Measurements from ENCODE around the gene C12orf43.

Gene C12orf43

DNA sequence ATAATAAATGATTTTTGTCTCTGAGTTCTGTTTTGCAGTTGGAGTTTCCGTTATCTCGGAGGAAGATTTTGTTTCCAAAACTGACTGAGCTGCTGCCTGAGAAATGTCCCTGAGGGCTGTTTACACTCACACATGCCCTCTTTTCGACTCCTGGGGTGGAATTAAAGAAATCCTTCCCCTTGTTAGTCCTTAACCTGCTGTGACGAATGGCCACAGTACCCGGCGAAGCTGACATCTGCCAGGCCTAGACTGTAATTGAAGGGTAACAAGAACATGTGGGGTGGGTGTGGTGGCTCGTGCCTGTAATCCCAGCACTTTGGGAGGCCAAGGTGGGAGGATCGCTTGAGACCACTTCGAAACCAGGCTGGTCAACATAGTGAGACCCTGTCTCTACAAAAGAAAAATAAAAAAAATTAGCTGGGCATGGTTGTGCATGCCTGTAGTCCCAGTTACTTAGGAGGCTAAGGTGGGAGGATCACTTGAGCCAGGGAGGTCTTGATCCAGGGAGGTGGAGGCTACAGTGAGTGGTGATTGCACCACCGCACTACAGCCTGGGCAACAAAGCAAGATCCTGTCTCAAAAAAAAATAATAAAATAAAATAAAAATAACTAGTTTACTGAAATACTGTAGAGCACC lies 14.4 kb upstream of the C12orf43 start:
- DNase-seq: no peak

DNA sequence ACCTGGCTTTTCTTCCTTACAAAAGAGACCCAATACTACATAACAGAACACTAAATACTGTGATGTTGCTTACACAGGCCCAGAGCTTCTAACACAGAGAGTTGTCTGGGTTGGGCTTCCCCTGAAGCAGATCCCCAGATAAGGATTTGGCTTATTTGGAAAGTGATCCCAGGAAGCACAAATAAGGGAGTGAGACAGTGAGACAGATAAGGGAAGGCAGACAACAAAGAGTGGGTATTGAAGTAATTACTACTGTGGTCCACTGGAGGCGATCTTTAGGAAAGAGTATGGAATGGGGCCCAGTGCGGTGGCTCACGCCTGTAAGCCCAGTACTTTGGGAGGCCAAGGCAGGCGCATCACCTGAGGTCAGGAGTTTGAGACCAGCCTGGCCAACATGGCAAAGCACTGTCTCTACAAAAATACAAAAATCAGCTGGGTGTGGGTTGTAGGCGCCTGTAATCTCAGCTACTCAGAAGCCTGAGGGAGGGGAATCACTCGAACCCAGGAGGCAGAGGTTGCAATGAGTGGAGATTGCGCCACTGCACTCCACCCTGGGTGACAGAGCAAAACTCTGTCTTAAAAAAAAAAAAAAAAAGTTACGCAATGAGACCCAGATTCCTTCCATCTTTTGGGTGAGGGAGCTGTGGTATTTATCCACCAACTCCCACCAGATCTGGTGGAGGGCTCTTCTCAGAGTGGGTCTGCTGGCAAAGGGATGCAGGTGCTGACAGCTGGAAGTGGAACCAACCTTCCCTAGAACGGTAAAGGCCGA lies 10.2 kb upstream of the C12orf43 start:
- no peak for DNase-seq

DNA sequence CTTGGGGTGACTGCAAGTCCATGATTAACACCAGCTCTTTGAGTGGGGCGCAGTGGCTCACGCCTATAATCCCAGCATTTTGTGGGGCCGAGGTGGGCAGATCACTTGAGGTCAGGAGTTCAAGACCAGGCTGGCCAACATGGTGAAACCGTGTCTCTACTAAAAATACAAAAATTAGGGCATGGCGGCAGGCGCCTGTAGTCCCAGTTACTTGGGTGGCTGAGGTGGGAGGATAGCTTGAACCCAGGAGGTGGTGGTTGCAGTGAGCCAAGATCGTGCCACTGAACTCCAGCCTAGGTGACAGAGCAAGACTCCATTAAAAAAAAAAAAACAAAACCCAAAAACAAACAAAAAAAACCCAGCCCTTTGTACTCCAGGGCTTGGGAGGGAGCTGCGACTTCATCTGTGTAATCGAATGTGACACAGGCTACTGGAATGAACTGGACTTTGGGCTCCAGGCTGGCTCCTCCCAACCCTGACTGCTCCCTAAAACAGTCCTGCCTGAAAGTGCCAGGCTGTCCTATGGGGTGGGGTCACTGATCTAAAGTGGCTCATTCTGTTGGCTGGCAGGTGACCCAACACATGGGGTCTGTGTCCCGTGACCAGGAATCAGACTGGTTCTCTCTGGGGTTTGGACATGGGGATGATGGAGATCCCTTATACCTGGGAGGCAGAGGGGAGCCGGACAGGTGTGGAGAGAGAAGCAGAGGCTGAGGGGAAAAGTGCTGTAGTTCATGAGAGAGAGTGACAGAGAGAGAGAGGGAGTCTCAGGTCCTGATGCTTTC lies 9.3 kb upstream of the C12orf43 start:
- no peak for DNase-seq

DNA sequence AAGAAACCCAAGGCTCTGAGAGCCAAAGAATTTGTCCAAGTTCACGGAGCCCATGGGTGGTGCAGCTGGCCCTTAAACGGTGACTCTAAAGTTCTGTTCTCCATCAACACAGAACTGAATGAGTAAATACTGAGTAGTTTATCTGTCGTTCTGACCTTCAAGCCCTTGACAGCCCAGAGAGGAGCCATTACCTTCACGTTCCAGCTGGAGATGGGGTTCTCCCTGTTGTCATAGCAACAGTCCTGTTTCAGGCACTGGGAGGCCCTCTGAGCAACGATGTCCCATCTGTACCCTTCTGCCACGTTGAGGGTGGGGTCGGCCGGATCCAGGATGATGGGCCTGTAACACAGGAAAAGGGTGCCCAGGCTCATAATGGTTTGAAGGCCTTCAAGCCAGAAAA lies 7.5 kb upstream of the C12orf43 start:
- DNase-seq: no peak

DNA sequence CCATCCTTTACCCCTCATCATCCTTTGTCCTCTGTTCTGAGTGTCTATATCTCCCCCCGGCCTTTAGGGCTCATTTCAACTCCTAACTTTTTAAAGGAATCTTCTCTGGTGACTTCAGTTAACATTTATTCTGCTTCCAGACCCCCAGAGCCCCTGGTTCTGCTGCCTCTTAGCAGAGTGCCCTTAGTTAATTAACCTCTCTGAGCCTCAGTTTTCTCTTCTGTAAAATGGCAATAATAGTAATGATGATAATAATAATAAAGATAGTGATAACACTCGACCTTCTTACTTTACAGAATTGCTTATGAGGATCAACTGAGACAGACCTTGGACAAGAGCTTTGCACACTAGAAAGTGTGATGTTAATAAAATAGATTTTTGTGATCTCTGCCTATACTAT lies 6.4 kb upstream of the C12orf43 start:
- no peak for DNase-seq

DNA sequence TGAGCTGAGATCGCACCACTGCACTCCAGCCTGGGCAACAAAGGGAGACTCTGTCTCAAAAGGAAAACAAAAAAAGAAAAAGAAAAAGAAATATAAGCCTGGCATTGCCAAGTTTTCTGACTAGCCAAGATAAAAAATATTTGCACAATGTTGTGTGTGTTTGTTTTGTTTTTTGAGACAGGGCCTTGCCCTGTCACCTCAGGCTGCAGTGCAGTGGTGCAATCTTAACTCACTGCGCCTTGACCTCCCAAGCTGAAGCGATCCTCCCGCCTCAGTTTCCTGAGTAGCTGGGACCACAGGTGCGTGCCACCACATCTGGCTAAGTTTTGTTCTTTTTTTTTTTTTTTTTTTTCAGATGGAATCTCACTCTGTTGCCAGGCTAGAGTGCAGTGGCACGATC lies 5.5 kb upstream of the C12orf43 start:
- no peak for DNase-seq

DNA sequence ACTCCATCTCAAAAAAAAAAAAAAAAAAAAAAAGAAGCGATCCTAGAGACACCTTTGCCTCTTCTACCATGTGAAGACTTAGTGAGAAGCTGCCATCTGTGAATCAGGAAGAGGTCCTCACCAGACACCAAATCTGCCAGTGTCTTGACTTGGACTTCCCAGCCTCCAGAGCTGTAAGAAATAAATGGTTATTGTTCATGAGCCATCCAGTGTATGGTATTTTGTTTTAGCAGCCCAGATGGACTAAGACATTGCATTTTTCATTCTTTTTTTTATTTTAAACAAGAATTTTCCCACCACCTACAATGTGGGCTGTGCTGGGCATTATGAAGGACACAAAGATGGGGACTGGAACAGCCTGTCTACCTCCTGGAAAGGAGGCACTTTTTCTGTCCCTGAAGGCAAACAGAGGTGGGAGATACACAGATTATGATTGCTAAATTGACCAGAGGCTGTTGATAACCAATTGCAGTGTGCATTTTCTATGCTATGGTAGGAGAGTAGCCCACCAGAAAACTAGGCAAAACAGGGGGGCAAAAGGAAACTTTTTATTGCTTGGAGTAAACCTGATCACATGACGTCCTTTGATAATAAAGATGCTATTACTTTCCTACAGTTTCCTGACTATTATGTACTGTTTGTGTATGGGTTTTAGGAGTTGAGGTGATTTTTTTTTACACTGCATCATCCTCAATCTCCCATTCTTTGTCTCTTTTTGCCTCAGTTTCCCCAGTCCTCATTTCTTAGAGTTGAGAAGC lies 2.8 kb upstream of the C12orf43 start:
- DNase-seq: no peak

DNA sequence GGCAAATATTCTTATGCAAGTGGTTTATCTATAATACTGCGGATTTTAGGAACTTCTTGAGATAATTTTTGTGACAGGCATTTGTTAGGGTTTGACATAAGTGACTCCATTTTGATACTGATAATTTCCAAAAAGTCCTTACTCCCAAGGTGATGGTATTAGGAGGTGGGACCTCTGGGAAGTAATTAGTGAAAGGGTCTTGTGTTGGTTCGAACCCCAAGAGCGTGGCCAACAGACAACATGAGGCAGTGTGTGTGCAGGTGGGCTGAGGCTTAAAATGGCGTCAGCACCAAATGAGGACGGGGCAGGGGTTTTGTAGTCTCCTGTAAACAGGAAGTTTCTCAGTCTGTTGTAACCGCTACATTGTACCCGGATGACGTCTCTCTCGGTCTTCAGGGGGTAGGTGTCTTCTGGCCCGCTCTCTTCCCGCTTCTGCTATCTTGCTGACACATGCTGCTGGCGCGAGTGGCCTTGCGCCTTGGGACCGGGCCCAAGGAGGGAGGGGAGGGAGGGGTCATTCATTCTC lies 1.7 kb upstream of the C12orf43 start:
- no peak for DNase-seq

DNA sequence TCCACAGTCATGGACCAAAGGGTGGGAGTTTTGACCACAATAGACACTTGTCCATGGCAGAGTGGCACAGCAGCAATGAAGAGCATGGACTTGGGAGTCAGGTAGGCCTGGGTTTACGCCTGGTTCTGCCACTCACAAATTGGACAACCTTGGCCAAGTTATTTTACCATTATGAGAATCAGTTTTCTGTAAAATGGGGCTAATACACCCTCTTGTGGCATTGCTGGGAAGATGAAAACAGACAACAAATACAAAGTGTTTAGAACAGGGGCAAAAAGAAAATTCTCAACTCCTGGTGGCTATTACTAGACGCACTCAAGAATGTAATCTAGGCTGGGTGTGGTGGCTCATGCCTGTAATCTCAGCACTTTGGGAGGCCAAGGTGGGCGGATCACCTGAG lies 2.6 kb downstream of the C12orf43 start:
- no peak for DNase-seq

DNA sequence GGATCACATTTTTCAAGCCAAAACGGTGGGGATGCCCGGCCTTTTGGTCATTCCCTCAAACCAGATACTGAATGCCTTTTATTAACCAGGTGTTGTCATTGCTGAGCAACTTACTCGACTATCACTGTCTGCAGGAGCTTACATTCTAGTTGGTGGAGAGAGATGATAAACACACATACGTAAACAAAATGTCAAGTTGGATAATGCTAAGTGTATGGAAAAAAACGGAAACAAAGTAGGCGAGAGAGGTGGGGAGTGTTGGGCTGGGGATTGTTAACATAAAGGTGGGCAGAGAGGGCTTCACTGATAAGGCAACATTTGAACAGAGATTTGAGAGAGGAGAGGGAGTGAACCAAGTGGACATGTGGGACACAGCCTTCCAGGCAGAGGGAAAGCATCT lies 4.5 kb downstream of the C12orf43 start:
- no peak for DNase-seq

DNA sequence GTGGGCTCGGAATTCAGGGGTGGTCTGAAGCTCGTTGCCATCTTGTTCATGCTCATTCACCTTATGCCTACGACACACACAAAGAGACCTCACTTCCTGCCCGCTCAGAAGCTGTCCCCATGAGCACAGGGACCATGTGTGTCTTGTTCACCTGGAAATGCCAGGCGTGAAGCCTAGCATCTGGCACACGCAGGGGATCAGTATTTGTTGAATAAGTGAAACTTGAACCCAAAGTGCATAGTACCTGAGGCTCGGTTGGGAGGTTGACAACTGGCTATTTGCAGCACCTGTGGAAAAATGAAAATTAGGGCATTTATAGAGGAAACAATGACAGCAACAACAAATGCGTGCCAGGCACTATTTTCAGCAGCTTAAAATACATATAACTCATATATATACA lies 5.4 kb downstream of the C12orf43 start:
- no peak for DNase-seq

DNA sequence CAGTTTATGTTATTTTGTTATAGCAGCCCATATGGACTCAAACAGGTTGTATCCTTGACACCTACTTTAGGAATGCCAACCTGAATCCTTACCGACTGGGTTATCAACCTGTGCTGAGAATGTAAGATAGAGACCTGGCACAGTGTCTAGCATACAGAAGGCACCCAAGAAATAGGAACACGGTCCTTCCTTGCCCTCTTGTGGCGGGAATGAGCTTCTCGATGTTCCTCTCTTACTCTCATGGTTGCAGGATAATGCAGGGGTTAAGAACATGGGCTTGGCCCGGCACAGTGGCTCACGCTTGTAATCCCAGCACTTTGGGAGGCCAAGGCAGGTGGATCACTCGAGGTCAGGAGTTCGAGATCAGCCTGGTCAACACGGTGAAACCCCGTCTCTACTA lies 6.5 kb downstream of the C12orf43 start:
- DNase-seq: no peak

DNA sequence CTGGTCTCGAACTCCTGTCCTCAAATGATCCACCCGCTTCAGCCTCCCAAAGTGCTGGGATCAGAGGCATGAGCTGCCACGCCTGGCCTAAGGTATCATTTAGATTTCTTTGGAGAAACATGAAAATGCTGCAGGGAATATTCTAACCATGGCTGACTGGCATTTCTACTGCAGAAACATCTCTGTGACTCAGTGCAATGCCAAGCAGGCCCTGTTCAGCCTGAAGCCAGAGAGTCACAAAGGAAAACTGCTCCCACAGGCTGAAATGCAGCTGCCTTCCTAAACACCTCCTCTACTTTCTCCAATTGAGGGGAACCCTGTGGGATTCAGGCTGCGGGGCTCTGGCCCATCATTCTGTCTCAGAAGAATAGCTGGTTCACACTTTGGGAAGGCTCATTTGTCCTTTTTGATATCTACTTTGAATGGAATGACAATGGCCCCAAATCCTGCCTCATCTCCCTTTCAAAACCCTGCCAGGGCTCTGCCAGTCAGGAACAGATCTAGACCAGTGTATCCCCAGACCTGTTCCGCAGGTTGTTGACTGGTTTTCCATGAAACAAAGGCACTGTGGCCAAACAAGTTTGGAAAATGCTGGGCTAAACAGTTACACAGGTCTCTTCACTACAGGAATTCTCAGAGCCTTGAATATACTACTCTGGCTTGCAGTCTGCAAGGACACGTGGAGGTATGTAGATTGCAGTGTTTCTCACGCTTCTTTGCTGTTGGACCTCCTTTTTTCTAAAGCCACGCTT lies 7.8 kb downstream of the C12orf43 start:
- no peak for DNase-seq

DNA sequence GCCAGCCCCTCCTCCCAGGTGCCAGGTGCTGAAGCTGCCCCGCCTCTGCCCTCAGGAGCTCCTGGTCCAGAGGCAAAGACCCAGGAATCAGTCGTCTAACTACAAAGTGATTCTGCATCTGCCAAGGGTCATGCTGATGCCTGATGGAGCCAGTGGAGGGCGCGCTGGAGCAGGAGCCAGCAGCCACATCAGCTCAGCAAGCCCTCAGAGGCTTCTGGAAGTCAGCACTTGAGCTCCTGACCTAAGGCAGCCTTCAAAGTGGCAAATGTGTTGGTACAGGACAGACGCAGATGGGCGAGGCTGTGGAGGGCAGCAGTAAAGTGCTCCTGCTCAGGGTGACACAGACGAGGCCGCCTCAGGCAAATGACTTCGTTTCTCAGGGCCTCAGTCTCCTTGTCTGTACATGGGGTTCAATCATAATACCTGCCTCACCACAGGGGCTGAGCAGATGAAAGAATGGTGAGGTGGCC lies 10.9 kb downstream of the C12orf43 start:
- DNase-seq: peak; percentile 51

DNA sequence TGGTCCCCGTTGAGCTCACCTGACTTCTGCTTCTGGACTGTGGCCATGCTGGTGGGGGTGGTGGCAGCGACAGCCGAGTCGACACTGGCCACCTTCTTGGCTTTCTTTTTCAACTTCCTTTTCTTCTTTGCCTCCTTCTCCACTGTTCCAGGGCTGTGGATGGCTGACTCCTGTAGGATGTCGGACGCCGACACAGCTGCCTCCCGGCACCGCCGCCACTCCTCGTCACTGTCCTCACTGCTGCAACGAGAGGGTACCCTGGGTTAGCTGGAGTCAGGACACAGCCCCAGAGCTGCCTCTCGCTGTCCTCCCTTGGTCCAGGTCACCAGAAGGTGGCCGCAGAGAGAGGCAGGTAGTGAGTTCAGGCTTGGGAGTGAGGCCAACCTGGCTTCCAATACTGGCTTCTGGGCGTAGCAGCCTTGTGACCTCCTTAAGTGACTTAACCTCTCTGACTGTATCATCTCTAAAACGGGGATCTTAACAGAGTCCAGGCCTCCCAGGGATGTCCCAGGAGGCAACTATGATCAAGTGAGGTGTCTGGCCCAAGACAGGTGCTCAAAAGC lies 12.0 kb downstream of the C12orf43 start:
- no peak for DNase-seq

DNA sequence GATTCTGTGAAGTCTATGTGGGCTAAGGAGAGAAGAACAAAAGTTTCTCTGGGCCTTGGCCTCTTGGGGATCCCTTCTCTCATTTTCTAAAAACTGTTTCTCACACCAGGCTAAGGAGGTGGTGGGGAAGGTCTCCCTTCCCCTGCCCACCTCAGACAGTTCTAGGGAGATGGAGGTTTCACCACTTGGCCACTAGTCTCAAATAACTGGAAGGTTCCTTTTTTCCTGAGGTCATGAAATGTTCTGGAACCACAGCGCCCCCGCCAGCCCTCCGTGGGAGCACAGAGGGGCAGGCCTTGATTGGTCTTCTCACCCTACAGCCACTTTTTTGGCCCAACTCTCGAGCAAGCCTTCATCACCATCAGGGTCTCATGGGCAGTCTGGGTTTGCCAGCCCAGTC lies 12.6 kb downstream of the C12orf43 start:
- DNase-seq: no peak

DNA sequence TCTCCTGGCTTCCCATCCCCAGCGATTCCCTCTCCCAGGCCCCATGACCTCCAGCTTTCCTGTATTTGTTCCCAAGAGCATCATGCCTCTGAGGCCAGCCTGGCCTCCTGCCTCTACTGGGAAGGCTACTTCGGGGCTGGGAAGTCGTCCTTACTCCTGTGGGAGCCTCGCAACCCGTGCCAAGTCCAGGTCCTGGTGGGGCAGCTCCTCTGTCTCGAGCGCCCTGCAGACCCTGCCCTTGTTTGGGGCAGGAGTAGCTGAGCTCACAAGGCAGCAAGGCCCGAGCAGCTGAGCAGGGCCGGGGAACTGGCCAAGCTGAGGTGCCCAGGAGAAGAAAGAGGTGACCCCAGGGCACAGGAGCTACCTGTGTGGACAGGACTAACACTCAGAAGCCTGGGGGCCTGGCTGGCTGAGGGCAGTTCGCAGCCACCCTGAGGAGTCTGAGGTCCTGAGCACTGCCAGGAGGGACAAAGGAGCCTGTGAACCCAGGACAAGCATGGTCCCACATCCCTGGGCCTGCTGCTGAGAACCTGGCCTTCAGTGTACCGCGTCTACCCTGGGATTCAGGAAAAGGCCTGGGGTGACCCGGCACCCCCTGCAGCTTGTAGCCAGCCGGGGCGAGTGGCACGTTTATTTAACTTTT lies 14.3 kb downstream of the C12orf43 start:
- DNase-seq: no peak

DNA sequence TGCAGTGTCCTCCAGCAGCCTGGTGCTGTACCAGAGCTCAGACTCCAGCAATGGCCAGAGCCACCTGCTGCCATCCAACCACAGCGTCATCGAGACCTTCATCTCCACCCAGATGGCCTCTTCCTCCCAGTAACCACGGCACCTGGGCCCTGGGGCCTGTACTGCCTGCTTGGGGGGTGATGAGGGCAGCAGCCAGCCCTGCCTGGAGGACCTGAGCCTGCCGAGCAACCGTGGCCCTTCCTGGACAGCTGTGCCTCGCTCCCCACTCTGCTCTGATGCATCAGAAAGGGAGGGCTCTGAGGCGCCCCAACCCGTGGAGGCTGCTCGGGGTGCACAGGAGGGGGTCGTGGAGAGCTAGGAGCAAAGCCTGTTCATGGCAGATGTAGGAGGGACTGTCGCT lies 15.2 kb downstream of the C12orf43 start:
- DNase-seq: no peak

DNA sequence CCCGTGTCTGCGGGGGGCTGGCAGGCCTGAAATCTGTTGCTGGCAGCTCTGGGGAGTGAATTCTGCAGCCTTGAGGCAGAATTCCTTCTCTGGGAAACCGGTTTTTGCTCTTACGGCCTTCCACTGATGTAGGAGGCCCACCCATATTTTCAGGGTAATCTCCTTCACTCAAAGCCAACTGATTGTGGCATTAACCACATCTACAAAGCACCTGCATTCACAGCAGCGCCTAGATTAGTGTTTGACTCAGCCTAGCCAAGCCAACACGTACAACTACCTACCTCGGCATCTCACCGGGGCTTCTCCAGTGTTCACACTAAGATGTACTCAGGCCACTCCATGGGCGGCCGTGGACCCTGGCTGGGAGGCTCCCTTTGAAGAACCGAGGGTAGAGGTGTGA lies 15.8 kb downstream of the C12orf43 start:
- no peak for DNase-seq

DNA sequence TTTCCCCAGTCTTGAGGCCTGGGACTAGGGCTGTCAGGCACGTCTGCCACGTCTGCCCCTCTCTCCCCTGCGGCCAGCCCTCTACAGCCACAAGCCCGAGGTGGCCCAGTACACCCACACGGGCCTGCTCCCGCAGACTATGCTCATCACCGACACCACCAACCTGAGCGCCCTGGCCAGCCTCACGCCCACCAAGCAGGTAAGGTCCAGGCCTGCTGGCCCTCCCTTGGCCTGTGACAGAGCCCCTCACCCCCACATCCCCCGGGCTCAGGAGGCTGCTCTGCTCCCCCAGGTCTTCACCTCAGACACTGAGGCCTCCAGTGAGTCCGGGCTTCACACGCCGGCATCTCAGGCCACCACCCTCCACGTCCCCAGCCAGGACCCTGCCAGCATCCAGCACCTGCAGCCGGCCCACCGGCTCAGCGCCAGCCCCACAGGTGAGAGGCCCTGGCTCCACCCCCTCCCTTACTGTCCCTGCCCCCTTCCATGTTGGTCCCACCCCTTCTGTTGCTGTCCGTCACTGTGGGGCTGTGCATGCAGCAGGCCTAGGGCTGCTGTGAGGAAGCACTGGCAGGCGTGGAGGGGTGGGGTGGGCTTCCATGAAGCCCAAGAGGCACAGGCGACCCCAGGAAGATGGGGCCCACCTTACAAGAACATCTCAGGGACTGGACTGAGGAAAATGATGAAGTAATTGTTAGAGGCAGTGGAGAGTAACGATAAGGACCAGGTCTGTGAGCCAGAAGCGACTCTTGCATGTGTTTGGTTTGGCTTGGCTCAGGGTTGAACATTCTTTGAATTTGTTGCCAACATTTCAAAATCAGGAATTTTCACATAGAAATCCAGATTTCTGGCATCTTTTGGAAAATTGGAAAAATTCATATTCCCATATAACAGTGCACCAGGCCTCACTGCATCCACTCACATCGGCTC lies 16.8 kb downstream of the C12orf43 start:
- no peak for DNase-seq
